Ovary (tissue), 9 donors: ENCODE data around the gene AOPEP. TPM values are rescaled to one million over a fixed set of nuclear protein-coding genes. Genes with fewer than 3 reads are reported as not detected.

Experiments used
- DNase-seq, 5 donors: peaks; one replicate each; pipeline ENCODE4 v3.0.0-alpha.2; 2019 to 2020
- H3K27ac ChIP-seq, 2 donors: fragments of 200-600 bp; one replicate each; pipeline versions ENCODE4 v1.5.1 to v1.8.0; 2019 to 2022
- H3K27me3 ChIP-seq: fragments of 200-600 bp; one replicate; pipeline ENCODE4 v1.8.0; 2022
- H3K36me3 ChIP-seq: fragments of 200-600 bp; sonication (generic); one replicate; pipeline ENCODE4 v1.5.1; 2019
- H3K4me1 ChIP-seq: one replicate; pipeline ENCODE4 v1.8.1; 2013; ENCODE audit warnings: mild to moderate bottlenecking, moderate library complexity; ENCODE audit not compliant: insufficient read depth
- H3K4me3 ChIP-seq: fragments of 200-600 bp; sonication (generic); one replicate; pipeline ENCODE4 v1.5.1; 2017
- H3K9me3 ChIP-seq, 2 donors: fragments of 200-600 bp in 1 of 2; sonication (generic) in 1 of 2; one replicate each; pipeline versions ENCODE4 v1.5.1 to v1.8.1; 2013 to 2019; ENCODE audit warnings: mild to moderate bottlenecking in 1 of 2, moderate library complexity in 1 of 2
- CTCF ChIP-seq, 3 donors: fragments of 450-650 bp in 2 of 3; fragments of 200-600 bp in 1 of 3; IDR thresholded peaks; one replicate each; pipeline versions ENCODE4 v1.5.1 to v1.8.0; 2016 to 2022; ENCODE audit warnings: antibody characterized with exemption in 3 of 3, mild to moderate bottlenecking in 1 of 3
- EP300 ChIP-seq: sonication (generic); formaldehyde crosslinking; IDR thresholded peaks from one replicate; pipeline ENCODE4 v1.6.1; 2017; ENCODE audit warnings: antibody characterized with exemption
- POLR2A ChIP-seq: fragments of 450-650 bp; IDR thresholded peaks from one replicate; pipeline ENCODE4 v1.6.1; 2017; ENCODE audit warnings: antibody characterized with exemption, mild to moderate bottlenecking, moderate library complexity
- WGBS, 3 donors: extraction: QIAGEN DNeasy Blood & Tissue Kit in 1 of 3; methylation state at CpG; one replicate each; pipeline versions ENCODE4 v1.1.5 to v1.1.7; 2013 to 2017; 5-methylcytosine and 5-hydroxymethylcytosine counted together
- intact Hi-C, 4 donors: fragments of 100-400 bp; cut with DNase I; formaldehyde crosslinking; loops; one replicate each; pipeline versions ENCODE4 v1.11.0 to v1.15.1; 2022 to 2023
- polyA plus RNA-seq, 2 donors: library from polyadenylated mRNA; stranded (reverse); fragments of 200-250 nt in 1 of 2; fragments of 350-450 nt in 1 of 2; fragmentation: Illumina TruSeq in 1 of 2; extraction: RNeasy Lipid Tissue Mini Kit (QIAGEN cat#74804) in 1 of 2; gene quantifications; one replicate each; pipeline ENCODE4 v1.2.3, GENCODE V29; 2013 to 2014
- total RNA-seq, 7 donors: library from RNA; depleted of rRNA in 2 of 7; stranded (reverse); fragments of >200 nt in 2 of 7; fragmentation: NEBNext Ultra II Directional in 3 of 7; extraction: Animal tissue kit (Norgen Biotek cat#: 25700) in 3 of 7; gene quantifications; one replicate each; pipeline versions ENCODE4 v1.1.0 to v1.2.4, GENCODE V29; 2016 to 2023
- donor health status: DM: no; HTN: no; CAD: no; lungs with moderate emphysema.
- donor health status: DM: no; HTN: no; CAD: no.
- donor health status: Bipolar disorder and iron deficiency.
- donor health status: DM: yes; HTN: yes; CAD: no.
- donor health status: DM: no; HTN: no; CAD: no.
- donor health status: DM: yes; HTN: yes; CAD: no.

AOPEP gene
- total and polyA plus RNA-seq, 9 donors, result 40.0 to 141 (median 82.1) TPM

GRCh38 chr9:95131023-95131943 lies 404.8 kb downstream of the AOPEP start:
- H3K27ac ChIP-seq, result no peak overlapping the region
- peak; percentile 75 to 82 (median 81) for TF ChIP-seq CTCF (IDR thresholded peaks at IDR 0.05)
- TF ChIP-seq EP300, result no peak
- peak; percentile 66 to 81 (median 75) for DNase-seq
- peaks cover 2% of the 10 kb centered on the region for H3K4me1 ChIP-seq
- 9 to 10% (median 10%) methylated on average over 7 of the region's 7 CpGs for WGBS, 3 donors
- H3K36me3 ChIP-seq, result no peaks in the 10 kb centered on the region
- H3K4me3 ChIP-seq, result no peak overlapping the region
- intact Hi-C loops, result loop anchor here in 2 of 4 donors (5.0 kb wide), 2 partner anchors 359 to 449 kb away; no protein-coding TSS in a partner anchor
- no peaks in the 10 kb centered on the region for H3K9me3 ChIP-seq
- no peaks in the 10 kb centered on the region for H3K27me3 ChIP-seq

- peaks cover 2% of the 10 kb centered on the region for H3K4me1 ChIP-seq
- 74 to 86% (median 75%) methylated on average over 17 of the region's 17 CpGs for WGBS, 3 donors
- no peaks in the 10 kb centered on the region for H3K36me3 ChIP-seq
- intact Hi-C loops, result loop anchor here in 2 of 4 donors (5.0 kb wide), 2 partner anchors 360 to 450 kb away; no protein-coding TSS in a partner anchor
- TF ChIP-seq EP300 (no peak), POLR2A (no peak), CTCF (IDR thresholded peaks at IDR 0.05) (no peak)
- no peak for DNase-seq
- no peaks in the 10 kb centered on the region for H3K9me3 ChIP-seq
- no peaks in the 10 kb centered on the region for H3K27me3 ChIP-seq
- H3K4me3 ChIP-seq, result no peak overlapping the region
- no peak overlapping the region for H3K27ac ChIP-seq
Observed at GRCh38 chr9:95132366-95133324, 406.1 kb downstream of the AOPEP start.

- Histone ChIP-seq H3K4me1 (peaks cover 2% of the 10 kb centered on the region), H3K27ac (no peak overlapping the region), H3K9me3 (no peaks in the 10 kb centered on the region), H3K27me3 (no peaks in the 10 kb centered on the region), H3K36me3 (no peaks in the 10 kb centered on the region), H3K4me3 (no peak overlapping the region)
- intact Hi-C loops, result loop anchor here in 2 of 4 donors (5.0 kb wide), 2 partner anchors 361 to 451 kb away; no protein-coding TSS in a partner anchor
- TF ChIP-seq EP300, result no peak
- TF ChIP-seq POLR2A, result no peak
- TF ChIP-seq CTCF (IDR thresholded peaks at IDR 0.05), result no peak
- DNase-seq, result no peak
- WGBS, 3 donors, result 76 to 83% (median 82%) methylated on average over 4 of the region's 4 CpGs
Observed at GRCh38 chr9:95133325-95133705, 406.8 kb downstream of the AOPEP start.

GRCh38 chr9:95134457-95134881 lies 408.0 kb downstream of the AOPEP start:
- intact Hi-C loops, result loop anchor here in 2 of 4 donors (5.0 kb wide), 2 partner anchors 362 to 452 kb away; no protein-coding TSS in a partner anchor
- Histone ChIP-seq H3K4me3 (no peak overlapping the region), H3K27me3 (no peaks in the 10 kb centered on the region), H3K36me3 (no peaks in the 10 kb centered on the region), H3K9me3 (no peaks in the 10 kb centered on the region), H3K27ac (no peak overlapping the region), H3K4me1 (peaks cover 2% of the 10 kb centered on the region)
- DNase-seq, result no peak
- TF ChIP-seq POLR2A (no peak), EP300 (no peak), CTCF (IDR thresholded peaks at IDR 0.05) (no peak)
- 94 to 98% (median 97%) methylated on average over 9 of the region's 9 CpGs for WGBS, 3 donors
